OCI-M1 (cell line): ENCODE data around the gene ITGAE.
A peak's percentile ranks its signal among the peaks of the same experiment; 100 is the strongest.
"Not testable (repeated sequence)": the region's sequence is repeated elsewhere in the genome, so short reads cannot be mapped to it uniquely, and the experiment has no call there.

Experiments
- DNase-seq: peaks from one replicate; lab custom pipeline; 2025; lab: John Stamatoyannopoulos, UW

Gene ITGAE

GRCh38 chr17:3729881-3730280 is 71.1 kb downstream of the ITGAE start:
- no peak for DNase-seq

DNA sequence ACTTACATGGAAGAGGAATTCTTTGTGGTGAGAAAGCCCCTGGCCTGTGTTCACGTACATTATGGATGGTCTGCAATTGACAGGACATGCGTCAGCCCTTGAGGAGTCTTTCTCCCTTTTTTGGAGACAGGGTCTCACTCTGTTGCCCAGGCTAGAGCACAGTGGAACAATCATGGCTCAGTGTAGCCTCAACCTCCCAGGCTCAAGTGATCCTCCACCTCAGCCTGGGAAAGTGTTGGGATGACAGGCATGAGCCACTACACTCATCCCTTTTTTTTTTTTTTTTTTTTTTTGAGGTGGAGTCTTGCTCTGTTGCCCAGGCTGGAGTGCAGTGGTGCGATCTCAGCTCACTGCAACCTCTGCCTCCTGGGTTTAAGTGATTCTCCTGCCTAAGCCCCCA is 72.9 kb downstream of the ITGAE start:
- not testable (repeated sequence) for DNase-seq

- no peak for DNase-seq
These were observed 73.9 kb downstream of the ITGAE start for GRCh38 chr17:3727041-3727440.

GRCh38 chr17:3724378-3725077 is 76.5 kb downstream of the ITGAE start:
- no peak for DNase-seq

DNA sequence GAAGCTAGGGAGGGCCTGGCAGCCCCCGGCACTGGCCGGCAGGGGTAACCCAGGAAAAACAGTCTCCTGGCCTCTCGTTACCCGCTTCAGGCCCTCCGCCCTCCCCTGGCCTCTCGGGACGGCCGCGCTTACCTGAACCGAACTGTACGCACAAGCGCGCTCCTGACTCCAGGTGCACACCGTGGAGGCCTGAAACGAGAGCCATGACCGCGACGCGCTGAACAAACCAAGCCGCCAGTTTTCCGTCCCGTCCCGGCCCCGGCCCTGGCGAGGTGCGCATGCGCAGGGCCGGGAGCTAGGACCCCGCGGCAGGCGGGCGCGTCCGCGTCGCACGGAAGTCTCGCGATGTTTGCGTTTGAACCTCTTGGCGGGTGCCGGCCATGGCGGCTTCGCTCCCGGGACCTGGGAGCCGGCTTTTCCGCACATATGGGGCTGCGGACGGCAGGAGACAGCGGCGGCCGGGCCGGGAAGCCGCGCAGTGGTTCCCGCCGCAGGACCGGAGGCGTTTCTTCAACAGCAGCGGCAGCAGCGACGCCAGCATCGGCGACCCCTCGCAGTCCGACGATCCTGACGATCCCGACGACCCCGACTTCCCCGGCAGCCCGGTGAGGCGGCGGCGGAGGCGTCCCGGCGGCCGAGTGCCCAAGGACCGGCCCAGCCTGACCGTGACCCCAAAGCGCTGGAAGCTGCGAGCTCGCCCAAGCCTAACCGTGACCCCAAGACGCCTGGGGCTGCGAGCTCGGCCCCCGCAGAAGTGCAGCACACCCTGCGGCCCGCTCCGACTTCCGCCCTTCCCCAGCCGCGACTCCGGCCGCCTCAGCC is 77.2 kb downstream of the ITGAE start, which contains the start of gene HASPIN:
HASPIN (plus strand) TSS at position 348 of the 822 bp plus-strand sequence; CDS start at position 381, 33 bp downstream.
- DNase-seq: peak; percentile 96

- DNase-seq: no peak
These were observed 77.8 kb downstream of the ITGAE start for GRCh38 chr17:3723188-3723555.

- DNase-seq: no peak
These were observed 78.3 kb downstream of the ITGAE start for GRCh38 chr17:3722716-3723115.

DNA sequence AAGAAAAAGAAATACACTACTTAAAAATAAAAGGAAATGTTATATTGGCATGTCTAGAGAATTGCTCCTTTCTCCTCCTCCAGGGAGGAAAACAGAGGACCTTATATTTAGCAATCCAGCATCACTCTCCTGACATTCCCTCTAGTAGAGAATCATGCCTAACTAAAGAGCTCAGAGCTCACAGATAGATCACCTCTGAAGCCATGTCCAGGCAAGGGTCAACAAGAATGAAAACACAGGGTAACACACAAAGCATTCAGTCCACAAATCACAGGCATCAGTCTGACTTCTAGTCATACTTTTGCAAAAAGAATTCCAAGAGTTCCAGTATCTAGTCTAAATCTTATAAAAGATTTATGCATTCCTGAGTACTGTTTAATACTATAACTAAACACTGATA is 81.7 kb downstream of the ITGAE start:
- no peak for DNase-seq

DNA sequence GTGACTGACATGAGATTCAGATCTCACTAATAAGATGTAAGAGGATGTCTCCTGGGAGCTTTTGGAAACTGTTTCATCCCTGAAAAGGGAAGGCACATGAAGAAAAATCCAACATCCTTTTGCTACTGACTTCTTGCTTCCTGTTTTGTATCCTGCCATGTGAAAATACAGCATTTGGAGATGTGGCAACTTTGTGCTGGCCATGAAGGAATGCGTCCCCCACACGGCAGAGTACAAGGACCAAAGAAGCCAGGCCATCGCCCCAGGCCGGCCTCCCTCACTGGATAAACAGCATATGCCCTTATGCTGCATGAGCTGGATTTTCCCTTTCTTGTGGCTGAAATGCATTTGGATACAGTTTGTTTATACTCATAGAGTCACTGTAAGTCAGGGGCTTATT is 82.8 kb downstream of the ITGAE start:
- DNase-seq: no peak

- no peak for DNase-seq
These were observed 85.7 kb downstream of the ITGAE start for GRCh38 chr17:3715296-3715695.

DNA sequence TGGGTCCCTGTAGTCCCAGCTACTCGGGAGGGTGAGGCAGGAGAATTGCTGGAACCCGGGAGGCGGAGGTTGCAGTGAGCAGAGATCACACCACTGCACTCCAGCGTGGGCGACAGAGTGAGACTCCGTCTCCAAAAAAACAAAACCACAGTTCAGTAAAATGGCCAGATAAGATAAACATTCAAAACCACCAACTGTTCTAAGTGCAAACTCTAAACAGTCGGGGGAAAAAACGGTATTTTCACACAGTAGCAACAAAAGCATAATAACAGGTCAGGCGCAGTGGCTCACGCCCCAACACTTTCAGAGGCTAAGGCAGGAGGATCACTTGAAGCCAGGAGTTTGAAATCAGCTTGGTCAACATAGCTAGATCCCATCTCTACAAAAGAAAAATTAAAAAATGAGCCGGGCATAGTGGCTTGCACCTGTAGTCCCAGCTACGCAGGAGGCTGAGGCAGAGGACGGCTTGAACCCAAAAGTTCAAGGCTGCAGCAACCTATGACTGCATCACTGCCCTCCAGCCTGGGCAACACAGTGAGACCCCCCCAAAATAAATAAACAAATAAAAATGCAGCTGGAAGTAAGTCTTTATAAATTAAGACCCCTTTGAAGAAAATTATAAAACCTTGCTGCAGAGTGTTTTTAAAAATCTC is 88.1 kb downstream of the ITGAE start:
- DNase-seq: peak; percentile 93

DNA sequence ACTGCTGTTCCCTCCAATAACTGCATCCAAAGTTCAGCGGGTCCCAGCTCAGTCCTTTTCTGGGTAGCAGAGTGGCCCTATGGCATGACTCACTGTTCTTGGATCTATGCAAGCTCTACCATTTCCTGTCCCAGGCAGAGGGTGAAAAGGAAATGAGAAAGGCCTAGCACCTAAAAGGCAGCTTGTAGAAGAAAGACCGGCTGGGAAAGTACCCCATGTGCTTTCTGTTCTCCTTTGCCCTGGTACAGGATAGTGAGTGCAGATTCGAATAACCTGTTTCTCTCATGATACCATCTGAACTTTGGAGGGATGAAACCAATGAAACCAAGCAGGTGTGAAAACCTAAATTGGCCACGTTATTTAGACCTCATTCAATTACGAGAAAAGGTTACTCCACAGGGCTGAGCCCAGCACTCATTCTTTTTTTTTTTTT is 90.0 kb downstream of the ITGAE start:
- no peak for DNase-seq

DNA sequence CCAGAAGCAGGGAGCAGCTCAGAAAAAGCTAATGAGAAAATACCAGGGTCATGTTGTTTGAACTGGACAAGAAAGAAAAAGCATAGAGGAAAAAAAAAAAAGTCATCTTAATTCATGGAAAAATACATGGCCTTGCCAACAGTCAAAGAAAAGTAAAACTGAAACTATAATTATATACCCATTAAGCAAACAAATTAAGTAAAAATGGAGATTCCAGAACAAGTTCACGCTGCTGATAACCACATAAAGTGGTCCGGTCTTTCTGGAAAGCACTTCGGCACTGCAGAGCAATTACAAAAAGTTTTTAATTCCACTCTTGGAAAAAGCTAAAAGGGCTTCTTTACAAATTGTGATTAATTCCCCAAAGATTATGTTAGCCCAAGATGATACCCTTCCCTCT is 92.6 kb downstream of the ITGAE start:
- DNase-seq: peak; percentile 17

GRCh38 chr17:3705718-3705984 is 95.3 kb downstream of the ITGAE start:
- not testable (repeated sequence) for DNase-seq

DNA sequence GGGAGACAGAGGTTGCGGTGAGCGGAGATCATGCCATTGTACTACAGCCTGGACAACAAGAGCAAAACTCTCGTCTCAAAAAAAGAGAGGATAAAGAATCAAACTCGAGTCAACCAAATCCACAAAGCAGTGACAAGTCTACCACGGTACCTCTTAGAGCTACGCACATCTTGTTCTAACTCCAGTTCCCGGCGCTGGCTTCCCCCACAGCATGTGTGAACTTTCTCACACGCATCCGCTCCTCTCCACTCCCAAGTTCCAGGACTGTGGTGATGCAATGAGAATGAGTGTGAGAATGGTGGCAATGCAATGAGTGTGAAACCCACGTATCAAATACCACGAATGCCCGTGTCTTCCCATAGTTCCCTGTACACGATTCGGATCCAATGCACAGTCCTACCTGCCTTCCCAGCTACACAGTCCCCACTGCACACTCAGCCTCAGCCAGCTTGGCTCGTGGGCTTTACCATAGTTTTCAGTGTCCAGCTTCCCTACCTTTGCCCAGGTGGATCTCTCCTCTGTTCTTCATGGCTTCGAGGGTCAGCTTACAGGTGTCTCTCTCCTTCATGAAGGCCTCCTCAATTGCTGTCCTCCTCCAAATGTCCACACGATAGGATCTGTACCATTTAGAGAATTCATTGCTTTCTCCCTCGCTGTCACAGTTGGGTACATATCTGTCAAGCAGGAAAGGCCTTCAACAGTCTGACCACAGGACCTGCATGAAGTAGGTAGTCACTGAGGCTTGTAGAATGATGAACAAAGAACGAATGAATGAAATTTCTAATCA is 95.9 kb downstream of the ITGAE start:
- no peak for DNase-seq

GRCh38 chr17:3702041-3702539 is 98.9 kb downstream of the ITGAE start:
- not testable (repeated sequence) for DNase-seq

DNA sequence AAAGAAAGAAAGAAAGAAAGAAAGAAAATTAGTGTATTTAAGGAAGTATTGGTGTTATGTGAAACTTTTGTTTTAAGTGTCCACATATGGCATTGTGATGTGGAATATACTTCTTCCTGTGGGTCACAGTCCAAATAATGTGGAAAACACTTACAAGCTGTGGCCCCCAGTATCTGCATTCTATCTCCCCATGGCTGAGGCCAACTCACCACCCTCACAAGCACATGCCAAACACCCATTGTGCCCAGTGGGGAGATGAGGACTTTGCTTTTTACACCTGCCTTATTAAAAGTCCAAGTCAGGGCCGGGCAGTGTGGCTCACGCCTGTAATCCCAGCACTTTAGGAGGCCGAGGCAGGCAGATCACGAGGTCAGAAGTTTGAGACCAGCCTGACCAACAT is 101.0 kb downstream of the ITGAE start:
- DNase-seq: no peak

- no peak for DNase-seq
These were observed 102.8 kb downstream of the ITGAE start for GRCh38 chr17:3698139-3698538.

DNA sequence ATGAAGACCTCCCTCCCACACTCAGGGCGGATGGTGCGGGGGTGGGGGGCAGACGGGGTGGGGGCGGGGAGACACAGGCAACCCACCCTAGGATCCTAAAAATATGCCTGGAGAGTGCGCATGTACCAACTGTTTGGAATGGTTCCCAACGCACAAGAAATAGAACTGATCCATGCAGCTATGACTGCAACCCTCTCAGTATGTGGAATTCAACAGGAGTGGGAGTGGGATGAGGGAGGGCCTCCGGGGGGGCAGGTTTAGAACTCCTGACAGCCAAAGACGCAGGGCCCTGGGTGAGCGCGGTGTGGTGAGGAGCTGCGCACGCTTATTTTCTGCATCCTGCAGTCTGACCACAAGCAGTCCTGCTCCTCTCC is 103.9 kb downstream of the ITGAE start:
- no peak for DNase-seq

- peak; percentile 31 for DNase-seq
These were observed 105.1 kb downstream of the ITGAE start, which contains the start of gene P2RX5 for GRCh38 chr17:3695723-3696411. TSS of gene P2RX5 (minus strand) at chr17:3696155. CDS start at chr17:3696005, 150 bp downstream.

DNA sequence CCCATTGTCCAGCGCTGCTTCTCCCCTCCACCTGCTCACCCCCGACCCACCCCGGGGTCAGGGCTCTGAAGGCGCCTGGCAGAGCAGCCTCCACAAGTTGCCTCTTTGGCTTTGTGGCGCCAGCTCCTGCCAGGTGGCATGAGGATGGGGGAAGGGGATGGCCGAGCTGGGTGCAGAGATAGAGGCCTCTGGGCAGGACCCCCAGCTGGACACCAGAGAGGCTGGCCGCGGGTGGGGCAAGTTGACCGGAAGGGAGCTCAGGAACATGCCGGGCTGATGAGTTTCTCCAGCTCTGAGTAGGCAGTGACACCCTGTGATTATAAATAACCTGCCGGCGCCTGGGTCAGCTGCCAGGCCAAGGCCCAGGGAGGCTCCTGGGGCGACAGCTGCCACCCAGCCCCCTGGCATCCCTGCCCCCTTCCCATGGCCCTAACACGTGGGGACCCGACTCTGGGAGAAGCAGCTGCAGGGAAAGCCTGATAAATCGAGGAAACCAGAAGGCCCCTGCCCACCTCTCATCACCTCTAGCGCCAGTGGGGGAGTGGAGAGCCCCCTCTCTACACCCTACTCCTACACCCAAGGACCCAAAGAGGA is 105.8 kb downstream of the ITGAE start:
- peak; percentile 9 for DNase-seq
